MM.1S (cell line): Measurements from ENCODE around the gene TMC2.
A peak's percentile ranks its signal among the peaks of the same experiment; 100 is the strongest.

Source experiments
- DNase-seq: peaks from one replicate; pipeline ENCODE4 v3.0.0-alpha.2; 2015
- H2AFZ ChIP-seq: fragments of 300-600 bp; sonication (generic); 2 replicates; pipeline ENCODE4 v1.6.0; 2016; ENCODE audit warnings: antibody characterized with exemption, low read length
- H3F3A ChIP-seq: fragments of 300-600 bp; sonication (generic); 2 replicates; pipeline ENCODE4 v1.6.1; 2016; ENCODE audit warnings: mild to moderate bottlenecking, antibody characterized with exemption, low read length, moderate library complexity, mixed read lengths; ENCODE audit not compliant: insufficient read depth
- H3K27ac ChIP-seq: fragments of 300-600 bp; sonication (generic); 2 replicates; pipeline ENCODE4 v1.5.1; 2016; ENCODE audit warnings: mild to moderate bottlenecking, low read length
- H3K27me3 ChIP-seq: fragments of 300-600 bp; sonication (generic); replicated peaks from 2 replicates; pipeline ENCODE4 v1.6.0; 2016; ENCODE audit warnings: low read length; ENCODE audit not compliant: insufficient read depth
- H3K36me3 ChIP-seq: fragments of 300-600 bp; sonication (generic); replicated peaks from 2 replicates; pipeline ENCODE4 v1.6.1; 2016; ENCODE audit warnings: mild to moderate bottlenecking, low read length, mixed read lengths; ENCODE audit not compliant: insufficient read depth
- H3K4me1 ChIP-seq: fragments of 300-600 bp; sonication (generic); 2 replicates; pipeline ENCODE4 v1.6.1; 2016; ENCODE audit warnings: low read length, mixed read lengths
- H3K4me2 ChIP-seq: fragments of 300-600 bp; sonication (generic); 2 replicates; pipeline ENCODE4 v1.6.0; 2016; ENCODE audit warnings: low read depth, low read length
- H3K4me3 ChIP-seq: fragments of 300-600 bp; sonication (generic); 2 replicates; pipeline ENCODE4 v1.5.1; 2016; ENCODE audit warnings: low read length, mixed read lengths
- H3K79me2 ChIP-seq: fragments of 300-600 bp; sonication (generic); 2 replicates; pipeline ENCODE4 v1.6.1; 2016; ENCODE audit warnings: mixed run types, low read length, mixed read lengths
- H3K9ac ChIP-seq: fragments of 300-600 bp; sonication (generic); 2 replicates; pipeline ENCODE4 v1.6.1; 2016; ENCODE audit warnings: low read length, mixed read lengths
- H3K9me2 ChIP-seq: fragments of 300-600 bp; sonication (generic); replicated peaks from 2 replicates; pipeline ENCODE4 v1.6.1; 2016; ENCODE audit warnings: mild to moderate bottlenecking, low read length, mixed read lengths; ENCODE audit not compliant: insufficient read depth
- H3K9me3 ChIP-seq: fragments of 300-600 bp; sonication (generic); replicated peaks from 2 replicates; pipeline ENCODE4 v1.6.1; 2016; ENCODE audit warnings: mild to moderate bottlenecking, low read length, mixed read lengths; ENCODE audit not compliant: insufficient read depth
- H4K20me1 ChIP-seq: fragments of 300-600 bp; sonication (generic); 2 replicates; pipeline ENCODE4 v1.6.1; 2016; ENCODE audit warnings: mild to moderate bottlenecking, low read length, moderate library complexity, mixed read lengths; ENCODE audit not compliant: insufficient read depth
- EZH2 ChIP-seq: fragments of 300-600 bp; sonication (generic); optimal IDR thresholded peaks from 2 replicates; pipeline ENCODE3; 2017; ENCODE audit warnings: low read depth, mild to moderate bottlenecking, antibody characterized with exemption, low read length, mixed read lengths
- EZH2phosphoT487 ChIP-seq: fragments of 300-600 bp; sonication (generic); IDR thresholded peaks from 2 replicates; pipeline ENCODE4 v1.6.1; 2018; ENCODE audit warnings: antibody characterized with exemption, low read length
- TF ChIP-seq, protein P1 (sequence below): fragments of 300-600 bp; sonication (generic); IDR thresholded peaks from 2 replicates; pipeline ENCODE4 v1.5.1; 2016; ENCODE audit warnings: antibody characterized with exemption, low read length, mixed read lengths

The TMC2 gene

DNA sequence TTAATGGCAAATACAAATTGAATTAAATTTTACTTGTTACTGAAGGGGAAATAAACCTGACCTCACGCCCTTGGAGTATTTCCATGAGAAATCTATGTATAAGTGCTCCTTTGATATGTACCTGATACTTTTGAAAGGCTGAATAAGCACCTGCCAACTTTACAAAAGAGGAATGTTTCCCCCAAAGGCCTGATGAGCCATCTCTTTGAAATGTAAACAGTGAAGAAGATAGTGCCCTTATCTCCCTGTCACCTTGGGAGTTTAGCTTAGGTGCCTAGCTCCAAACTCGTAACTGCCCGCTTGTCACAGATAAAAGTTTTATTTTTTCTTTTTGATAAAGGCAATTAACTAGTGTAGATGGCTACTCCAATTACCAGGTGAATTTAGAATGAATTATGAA, 26.6 kb upstream of the TMC2 start:
- H3K4me3 ChIP-seq = no peak overlapping the region
- no peak overlapping the region for H3K9ac ChIP-seq
- no peaks in the 10 kb centered on the region for H4K20me1 ChIP-seq
- H3K4me1 ChIP-seq = no peaks in the 10 kb centered on the region
- no peak overlapping the region for H2AFZ ChIP-seq
- no peaks in the 10 kb centered on the region for H3K27me3 ChIP-seq
- H3K9me2 ChIP-seq = no peaks in the 10 kb centered on the region
- peaks cover 13% of the 10 kb centered on the region for H3K79me2 ChIP-seq
- no peaks in the 10 kb centered on the region for H3F3A ChIP-seq
- H3K4me2 ChIP-seq = peak overlapping the region; percentile 87; the same call in 1 of the 2 replicates
- no peaks in the 10 kb centered on the region for H3K9me3 ChIP-seq
- TF ChIP-seq, protein P1, sequence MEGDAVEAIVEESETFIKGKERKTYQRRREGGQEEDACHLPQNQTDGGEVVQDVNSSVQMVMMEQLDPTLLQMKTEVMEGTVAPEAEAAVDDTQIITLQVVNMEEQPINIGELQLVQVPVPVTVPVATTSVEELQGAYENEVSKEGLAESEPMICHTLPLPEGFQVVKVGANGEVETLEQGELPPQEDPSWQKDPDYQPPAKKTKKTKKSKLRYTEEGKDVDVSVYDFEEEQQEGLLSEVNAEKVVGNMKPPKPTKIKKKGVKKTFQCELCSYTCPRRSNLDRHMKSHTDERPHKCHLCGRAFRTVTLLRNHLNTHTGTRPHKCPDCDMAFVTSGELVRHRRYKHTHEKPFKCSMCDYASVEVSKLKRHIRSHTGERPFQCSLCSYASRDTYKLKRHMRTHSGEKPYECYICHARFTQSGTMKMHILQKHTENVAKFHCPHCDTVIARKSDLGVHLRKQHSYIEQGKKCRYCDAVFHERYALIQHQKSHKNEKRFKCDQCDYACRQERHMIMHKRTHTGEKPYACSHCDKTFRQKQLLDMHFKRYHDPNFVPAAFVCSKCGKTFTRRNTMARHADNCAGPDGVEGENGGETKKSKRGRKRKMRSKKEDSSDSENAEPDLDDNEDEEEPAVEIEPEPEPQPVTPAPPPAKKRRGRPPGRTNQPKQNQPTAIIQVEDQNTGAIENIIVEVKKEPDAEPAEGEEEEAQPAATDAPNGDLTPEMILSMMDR = no peak
- TF ChIP-seq EZH2phosphoT487 = no peak
- no peak for TF ChIP-seq EZH2
- no peak for DNase-seq
- H3K36me3 ChIP-seq = no peaks in the 10 kb centered on the region
- no peak overlapping the region for H3K27ac ChIP-seq

DNA sequence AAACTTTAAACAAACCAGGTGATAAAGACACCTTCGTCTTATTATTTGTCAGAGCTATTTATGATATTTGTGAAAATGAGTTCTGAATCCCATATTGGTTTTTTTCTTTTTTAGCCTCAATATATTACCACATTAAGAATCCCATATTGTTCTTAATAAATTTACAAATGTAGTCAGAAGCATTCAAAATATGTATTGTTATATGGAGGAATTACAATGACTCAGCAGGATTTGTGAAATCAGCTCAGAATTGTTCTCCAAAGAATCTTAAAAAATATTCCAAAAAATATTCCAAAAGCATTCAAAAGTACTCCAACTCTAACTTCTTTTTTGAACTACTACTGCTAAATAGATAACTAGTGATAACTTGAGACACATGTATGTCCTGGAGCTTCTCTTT, 21.2 kb upstream of the TMC2 start:
- Histone ChIP-seq H4K20me1 (no peaks in the 10 kb centered on the region), H3K27ac (no peak overlapping the region), H3K27me3 (no peaks in the 10 kb centered on the region), H3K4me3 (no peak overlapping the region), H3K79me2 (no peaks in the 10 kb centered on the region), H3K4me2 (no peak overlapping the region), H3K9me2 (no peaks in the 10 kb centered on the region), H3K9ac (no peak overlapping the region), H2AFZ (no peak overlapping the region), H3F3A (no peaks in the 10 kb centered on the region), H3K4me1 (no peaks in the 10 kb centered on the region), H3K9me3 (no peaks in the 10 kb centered on the region), H3K36me3 (no peaks in the 10 kb centered on the region)
- TF ChIP-seq EZH2phosphoT487 (no peak), EZH2 (no peak)
- TF ChIP-seq, protein P1 = no peak
- no peak for DNase-seq

DNA sequence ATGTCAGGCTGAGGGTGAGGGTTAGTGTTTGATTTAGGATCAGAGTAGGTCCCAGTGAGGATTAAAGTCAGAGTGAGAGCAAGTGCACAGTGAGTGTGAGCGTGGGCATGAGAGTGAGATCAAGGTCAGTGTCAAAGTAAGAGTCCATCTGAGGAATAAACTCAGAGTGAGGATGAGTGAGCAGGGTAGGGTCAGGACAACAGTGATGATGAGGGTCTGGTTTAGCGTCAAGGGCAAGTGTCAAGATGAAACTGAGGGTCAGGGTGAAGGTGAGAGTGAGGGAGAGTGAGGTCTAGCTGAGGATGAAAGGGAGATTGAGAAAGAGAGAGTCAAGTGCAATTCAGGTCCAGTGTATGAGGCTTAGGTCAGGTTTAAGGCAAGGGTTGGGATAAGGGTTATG, 20.0 kb upstream of the TMC2 start:
- Histone ChIP-seq H3K36me3 (no peaks in the 10 kb centered on the region), H3K4me2 (no peak overlapping the region), H3K9ac (no peak overlapping the region), H3F3A (no peaks in the 10 kb centered on the region), H3K9me2 (no peaks in the 10 kb centered on the region), H3K9me3 (no peaks in the 10 kb centered on the region), H3K27ac (no peak overlapping the region), H4K20me1 (no peaks in the 10 kb centered on the region), H3K27me3 (no peaks in the 10 kb centered on the region), H2AFZ (no peak overlapping the region), H3K79me2 (no peaks in the 10 kb centered on the region), H3K4me1 (no peaks in the 10 kb centered on the region), H3K4me3 (no peak overlapping the region)
- TF ChIP-seq EZH2phosphoT487 (no peak), EZH2 (no peak)
- TF ChIP-seq, protein P1 = no peak
- no peak for DNase-seq
